Stimulated activated CD8-positive, alpha-beta memory T cell treated with anti-CD3 and anti-CD28 coated beads, Interleukin-7, amount 100 ng/mL, for 1 hour (primary cell): ENCODE measurements around the gene DIAPH2.

Source experiments
- DNase-seq, 2 donors: peaks; one replicate each; pipeline ENCODE4 v3.0.0-alpha.2; 2020; ENCODE audit warnings: low read depth in 2 of 2

The DIAPH2 gene

GRCh38 chrX:97594646-97595224 lies 910.1 kb downstream of the DIAPH2 start:
- no peak for DNase-seq

GRCh38 chrX:97597954-97598353 lies 913.3 kb downstream of the DIAPH2 start:
- no peak for DNase-seq

- DNase-seq = no peak
Measured at GRCh38 chrX:97602465-97603258, 918.0 kb downstream of the DIAPH2 start.

DNA sequence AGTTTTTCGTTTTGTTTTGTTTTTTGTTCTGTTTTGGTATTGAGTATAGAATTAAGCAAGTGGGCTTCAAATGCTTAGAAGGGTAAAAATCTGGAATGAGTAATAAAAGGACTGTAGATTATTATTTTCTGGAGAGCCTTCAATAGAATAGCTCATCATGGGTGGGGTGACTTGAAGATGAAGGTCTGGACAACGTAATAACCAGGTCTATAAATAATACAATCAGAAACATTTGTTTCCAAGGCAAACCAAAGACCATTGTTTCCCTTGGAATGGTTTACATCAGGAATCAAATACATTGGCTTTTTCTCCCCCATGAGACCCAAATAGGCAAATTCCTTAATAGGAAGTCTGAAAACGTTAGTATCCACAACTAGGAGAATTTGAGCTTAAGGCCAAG lies 920.6 kb downstream of the DIAPH2 start:
- no peak for DNase-seq

GRCh38 chrX:97609357-97609756 lies 924.7 kb downstream of the DIAPH2 start:
- DNase-seq = no peak

DNA sequence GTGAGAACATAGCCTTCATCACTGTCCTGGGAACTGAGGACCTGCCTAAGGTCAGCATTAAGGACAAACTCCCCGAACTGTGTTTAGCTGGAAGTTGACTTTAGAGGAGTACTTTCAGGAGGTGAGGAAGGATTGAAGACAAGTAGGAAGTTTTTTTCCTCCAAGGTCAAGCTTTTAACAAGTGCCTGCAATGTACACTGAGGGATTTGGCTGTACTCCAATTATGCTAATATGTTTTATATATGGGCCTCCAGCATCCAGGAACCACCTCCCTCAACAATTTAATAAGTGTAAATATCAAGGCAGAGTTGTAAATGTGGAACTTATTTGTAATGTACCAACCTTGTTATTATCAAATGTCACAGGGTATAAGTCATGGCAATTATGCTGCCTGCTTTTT lies 925.3 kb downstream of the DIAPH2 start:
- DNase-seq = no peak

GRCh38 chrX:97616883-97617530 lies 932.4 kb downstream of the DIAPH2 start:
- DNase-seq = no peak

- no peak for DNase-seq
Measured at GRCh38 chrX:97619499-97619898, 934.9 kb downstream of the DIAPH2 start.

- DNase-seq = no peak
Measured at GRCh38 chrX:97622111-97622510, 937.5 kb downstream of the DIAPH2 start.

DNA sequence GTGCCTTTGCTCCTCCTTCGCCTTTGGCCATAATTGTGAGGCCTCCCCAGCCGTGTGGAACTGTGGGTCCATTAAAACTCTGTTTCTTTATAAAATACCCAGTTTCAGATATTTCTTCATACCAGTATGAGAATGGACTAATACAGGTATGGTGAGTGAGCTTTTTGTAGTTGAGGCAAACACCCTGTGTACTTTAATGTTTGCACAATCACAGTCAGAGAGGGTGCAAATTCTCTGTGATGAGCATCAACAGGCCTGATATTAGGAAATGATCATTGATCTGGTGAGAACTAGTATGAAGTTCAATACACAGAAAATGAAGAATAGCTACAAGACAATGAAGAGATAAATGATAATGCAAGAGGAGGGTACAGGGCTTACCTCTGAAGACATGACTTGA lies 943.7 kb downstream of the DIAPH2 start:
- DNase-seq = no peak

DNA sequence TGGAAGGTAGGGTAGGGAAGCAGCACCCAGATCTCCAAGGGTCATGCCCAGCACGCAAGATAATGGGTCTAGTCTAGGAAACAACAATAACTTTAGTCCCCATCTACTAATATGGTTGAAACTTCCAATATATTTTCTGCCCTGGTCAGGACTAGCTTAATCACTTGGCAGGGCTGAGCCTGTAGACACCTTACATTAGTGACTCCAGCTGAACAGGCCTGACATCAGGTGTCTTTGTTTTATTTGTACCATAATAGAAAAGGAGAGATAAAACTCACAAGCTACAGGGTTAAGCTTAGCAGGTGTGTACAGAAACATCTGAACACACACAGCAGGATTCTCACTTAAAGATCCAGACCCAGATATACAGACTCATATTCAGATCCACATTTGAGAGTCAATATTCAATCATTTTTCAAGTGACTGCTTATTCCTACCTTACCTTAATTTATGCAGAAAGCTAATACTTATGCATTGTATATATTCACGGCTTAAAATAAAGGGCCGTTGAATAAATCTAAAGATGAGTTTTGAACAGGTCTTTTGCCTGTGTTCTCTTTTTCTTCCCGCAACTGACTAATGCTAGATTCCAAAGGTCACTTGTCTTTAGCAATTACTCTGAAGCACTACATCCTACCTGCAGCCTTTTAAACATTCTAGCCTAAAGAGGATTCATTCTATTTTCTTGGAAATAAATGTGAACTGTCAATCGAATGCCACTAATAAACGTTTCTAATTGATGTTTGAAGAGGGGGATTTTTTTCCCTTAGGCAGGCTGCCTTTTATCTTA lies 944.4 kb downstream of the DIAPH2 start:
- no peak for DNase-seq

DNA sequence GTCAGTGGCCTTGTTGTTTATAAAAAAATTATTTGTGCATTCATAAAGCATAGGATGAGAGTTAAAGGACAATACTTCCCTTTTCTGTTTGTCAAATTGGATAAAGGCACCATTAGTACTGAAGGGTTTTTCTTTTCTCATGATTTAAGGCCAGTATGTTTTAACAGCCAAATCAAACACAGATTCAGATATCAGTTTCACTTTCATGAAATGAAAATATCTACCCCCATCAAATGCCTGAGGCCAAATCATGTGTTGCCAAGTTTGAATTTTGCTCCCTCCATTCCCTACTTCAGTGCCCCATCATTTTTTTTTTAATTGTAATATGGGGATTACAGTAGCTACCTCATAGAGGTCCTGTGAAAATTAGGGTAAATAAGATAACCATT lies 944.9 kb downstream of the DIAPH2 start:
- no peak for DNase-seq

GRCh38 chrX:97633798-97634197 lies 949.2 kb downstream of the DIAPH2 start:
- DNase-seq = no peak

GRCh38 chrX:97636473-97637140 lies 952.0 kb downstream of the DIAPH2 start:
- DNase-seq = no peak

DNA sequence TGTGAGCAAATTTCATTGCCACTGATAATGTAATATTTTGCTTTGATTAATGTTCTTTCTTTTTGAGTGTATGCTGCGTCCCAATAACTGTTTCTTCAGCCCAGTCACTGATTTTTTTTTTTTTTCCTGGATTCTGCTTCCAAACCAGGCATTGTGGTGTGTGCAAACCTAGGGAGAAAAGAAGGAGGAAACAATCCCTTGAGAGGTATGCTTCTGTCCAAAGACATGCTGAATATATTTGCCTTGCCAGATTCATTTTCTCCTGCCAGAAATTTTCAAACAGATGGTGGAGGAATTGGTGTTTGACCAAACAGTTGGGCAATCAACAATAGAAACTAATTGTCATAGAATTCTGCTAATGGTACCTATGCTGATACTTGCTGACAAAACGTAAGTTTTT lies 952.6 kb downstream of the DIAPH2 start:
- no peak for DNase-seq

DNA sequence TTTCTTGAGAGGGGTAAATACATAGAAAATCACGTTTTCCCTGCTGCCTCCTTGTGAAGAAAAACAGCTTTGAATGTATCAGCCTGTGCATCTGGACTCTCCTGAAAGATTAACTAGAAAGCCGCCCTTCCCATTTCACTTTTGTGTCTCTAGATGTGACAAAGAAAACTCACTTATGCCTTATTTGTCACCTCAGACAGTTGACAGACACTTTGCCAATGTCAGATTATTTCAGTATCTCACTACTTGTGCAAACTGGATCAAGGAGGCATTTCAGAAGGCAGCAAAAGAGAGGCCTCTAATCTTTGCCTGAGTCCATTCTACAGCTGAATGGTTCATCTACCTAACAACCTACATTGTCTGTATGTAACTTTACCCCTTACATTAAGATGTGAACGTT lies 954.0 kb downstream of the DIAPH2 start:
- DNase-seq = no peak

DNA sequence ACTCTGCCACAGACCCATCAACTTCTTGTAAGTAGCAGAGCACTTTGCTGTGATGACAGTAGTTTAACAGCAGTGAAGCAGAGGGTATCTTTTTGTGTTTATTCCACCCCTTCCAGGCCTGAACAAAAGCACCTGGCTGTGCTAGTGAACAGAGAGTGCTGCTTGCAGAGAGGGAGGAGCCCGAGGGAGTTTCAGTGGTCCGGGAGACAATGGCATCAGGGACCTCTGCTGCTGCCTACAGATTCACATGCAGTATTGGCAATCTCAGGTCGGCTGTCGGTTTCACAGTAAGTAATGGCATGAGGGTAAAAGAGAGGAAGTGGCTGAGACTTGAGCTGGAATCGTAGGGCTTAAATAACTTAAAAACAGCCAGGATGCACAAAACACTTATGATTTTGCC lies 954.9 kb downstream of the DIAPH2 start:
- no peak for DNase-seq
